ENCODE data around the gene FCHSD2.
"Not testable (repeated sequence)": the region's sequence is repeated elsewhere in the genome, so short reads cannot be mapped to it uniquely, and the experiment has no call there.

Gene FCHSD2

GRCh38 chr11:72912253-72912652, 229.9 kb downstream of the FCHSD2 start:
- DNase-seq: no peak

- DNase-seq: not testable (repeated sequence)
Measured at GRCh38 chr11:72909558-72910388, 232.3 kb downstream of the FCHSD2 start.

- no peak for DNase-seq
Measured at GRCh38 chr11:72908032-72908676, 234.0 kb downstream of the FCHSD2 start.

GRCh38 chr11:72904016-72904415, 238.1 kb downstream of the FCHSD2 start:
- DNase-seq: no peak

- no peak for DNase-seq
Measured at GRCh38 chr11:72901374-72901773, 240.7 kb downstream of the FCHSD2 start.

GRCh38 chr11:72900013-72900412, 242.1 kb downstream of the FCHSD2 start:
- no peak for DNase-seq

GRCh38 chr11:72899238-72899637, 242.9 kb downstream of the FCHSD2 start:
- DNase-seq: no peak

GRCh38 chr11:72897506-72897905, 244.6 kb downstream of the FCHSD2 start:
- no peak for DNase-seq

- DNase-seq: no peak
Measured at GRCh38 chr11:72896431-72896830, 245.7 kb downstream of the FCHSD2 start.

- DNase-seq: no peak
Measured at GRCh38 chr11:72890881-72891280, 251.2 kb downstream of the FCHSD2 start.

GRCh38 chr11:72886619-72887018, 255.5 kb downstream of the FCHSD2 start:
- DNase-seq: no peak

GRCh38 chr11:72885749-72886609, 256.1 kb downstream of the FCHSD2 start:
- no peak for DNase-seq

GRCh38 chr11:72876147-72876546, 266.0 kb downstream of the FCHSD2 start:
- DNase-seq: no peak

- DNase-seq: no peak
Measured at GRCh38 chr11:72875736-72876135, 266.4 kb downstream of the FCHSD2 start.

GRCh38 chr11:72872012-72872411, 270.1 kb downstream of the FCHSD2 start:
- no peak for DNase-seq

GRCh38 chr11:72871119-72871518, 271.0 kb downstream of the FCHSD2 start:
- DNase-seq: no peak

GRCh38 chr11:72869831-72870230, 272.3 kb downstream of the FCHSD2 start:
- no peak for DNase-seq

GRCh38 chr11:72867970-72868369, 274.1 kb downstream of the FCHSD2 start:
- DNase-seq: no peak

GRCh38 chr11:72864702-72865655, 277.1 kb downstream of the FCHSD2 start:
- DNase-seq: peak; percentile 68

- DNase-seq: no peak
Measured at GRCh38 chr11:72863916-72864315, 278.2 kb downstream of the FCHSD2 start.

- no peak for DNase-seq
Measured at GRCh38 chr11:72863091-72863490, 279.0 kb downstream of the FCHSD2 start.

- DNase-seq: no peak
Measured at GRCh38 chr11:72860592-72860991, 281.5 kb downstream of the FCHSD2 start.

All from OCI-M1 (cell line).